Suprapubic skin (tissue), 4 donors: ENCODE data around the gene SLC26A9. TPM values are rescaled to one million over a fixed set of nuclear protein-coding genes. Genes with fewer than 3 reads are reported as not detected.
A peak's percentile ranks its signal among the peaks of the same experiment; 100 is the strongest.

Experiments
- DNase-seq, 2 donors: peaks; one replicate each; pipeline ENCODE4 v3.0.0-alpha.2; 2019; ENCODE audit warnings: low spot score in 2 of 2
- H3K27ac ChIP-seq: fragments of 200-600 bp; sonication (generic); one replicate; pipeline ENCODE4 v1.5.1; 2019
- H3K27me3 ChIP-seq: fragments of 200-600 bp; sonication (generic); one replicate; pipeline ENCODE4 v1.5.1; 2019
- H3K36me3 ChIP-seq: fragments of 200-600 bp; sonication (generic); one replicate; pipeline ENCODE4 v1.5.1; 2019
- H3K4me1 ChIP-seq: fragments of 200-600 bp; sonication (generic); one replicate; pipeline ENCODE4 v1.5.1; 2019
- H3K4me3 ChIP-seq: fragments of 200-600 bp; sonication (generic); one replicate; pipeline ENCODE4 v1.5.1; 2019; ENCODE audit warnings: mild to moderate bottlenecking
- H3K9me3 ChIP-seq: fragments of 200-600 bp; sonication (generic); one replicate; pipeline ENCODE4 v1.5.1; 2019
- EP300 ChIP-seq: sonication (generic); formaldehyde crosslinking; IDR thresholded peaks from one replicate; pipeline ENCODE4 v1.6.1; 2017; ENCODE audit warnings: antibody characterized with exemption
- POLR2A ChIP-seq, 2 donors: fragments of 450-650 bp; IDR thresholded peaks; one replicate each; pipeline ENCODE4 v1.6.1; 2017; ENCODE audit warnings: antibody characterized with exemption in 2 of 2, mild to moderate bottlenecking in 2 of 2, moderate library complexity in 2 of 2
- POLR2AphosphoS5 ChIP-seq, 3 donors: sonication (generic); formaldehyde crosslinking; IDR thresholded peaks; one replicate each; pipeline ENCODE4 v1.6.1; 2017; ENCODE audit warnings: antibody characterized with exemption in 3 of 3
- WGBS: methylation state at CpG from one replicate; pipeline ENCODE4 v1.1.5; 2018; 5-methylcytosine and 5-hydroxymethylcytosine counted together
- total RNA-seq, 4 donors: library from RNA; depleted of rRNA; stranded (reverse); fragments of >200 nt; gene quantifications; one replicate each; pipeline ENCODE4 v1.1.0, GENCODE V29; 2016
- TF ChIP-seq, protein P1 (sequence below), 2 donors: fragments of 200-600 bp in 1 of 2; fragments of 450-650 bp in 1 of 2; sonication (generic) in 1 of 2; IDR thresholded peaks; one replicate each; pipeline ENCODE4 v1.5.1; 2016 to 2019; ENCODE audit warnings: antibody characterized with exemption in 2 of 2, mild to moderate bottlenecking in 1 of 2, moderate library complexity in 1 of 2

SLC26A9 gene
- total RNA-seq, 4 donors from 2014 or later = 5.7 to 7.2 (median 6.6) TPM

DNA sequence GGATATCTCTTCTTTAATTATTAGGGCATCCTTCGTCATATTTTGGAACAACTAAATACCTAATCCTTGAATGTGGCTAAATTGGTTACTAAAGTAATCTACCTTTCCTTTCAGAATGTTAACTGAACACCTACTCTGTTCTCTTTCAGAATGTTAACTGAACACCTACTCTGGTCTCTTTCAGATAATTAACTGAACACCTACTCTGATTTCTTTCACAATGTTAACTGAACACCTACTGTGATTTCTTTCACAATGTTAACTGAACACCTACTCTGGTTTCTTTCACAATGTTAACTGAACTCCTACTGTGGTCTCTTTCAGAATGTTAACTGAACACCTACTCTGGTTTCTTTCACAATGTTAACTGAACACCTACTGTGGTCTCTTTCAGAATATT lies 38.0 kb upstream of the SLC26A9 start:
- Histone ChIP-seq H3K4me3 (no peak overlapping the region), H3K9me3 (no peaks in the 10 kb centered on the region), H3K4me1 (peaks cover 41% of the 10 kb centered on the region), H3K27ac (no peak overlapping the region), H3K36me3 (peaks cover 23% of the 10 kb centered on the region), H3K27me3 (no peaks in the 10 kb centered on the region)
- WGBS = 95% methylated on average over 1 of the region's 1 CpG
- TF ChIP-seq, protein P1, sequence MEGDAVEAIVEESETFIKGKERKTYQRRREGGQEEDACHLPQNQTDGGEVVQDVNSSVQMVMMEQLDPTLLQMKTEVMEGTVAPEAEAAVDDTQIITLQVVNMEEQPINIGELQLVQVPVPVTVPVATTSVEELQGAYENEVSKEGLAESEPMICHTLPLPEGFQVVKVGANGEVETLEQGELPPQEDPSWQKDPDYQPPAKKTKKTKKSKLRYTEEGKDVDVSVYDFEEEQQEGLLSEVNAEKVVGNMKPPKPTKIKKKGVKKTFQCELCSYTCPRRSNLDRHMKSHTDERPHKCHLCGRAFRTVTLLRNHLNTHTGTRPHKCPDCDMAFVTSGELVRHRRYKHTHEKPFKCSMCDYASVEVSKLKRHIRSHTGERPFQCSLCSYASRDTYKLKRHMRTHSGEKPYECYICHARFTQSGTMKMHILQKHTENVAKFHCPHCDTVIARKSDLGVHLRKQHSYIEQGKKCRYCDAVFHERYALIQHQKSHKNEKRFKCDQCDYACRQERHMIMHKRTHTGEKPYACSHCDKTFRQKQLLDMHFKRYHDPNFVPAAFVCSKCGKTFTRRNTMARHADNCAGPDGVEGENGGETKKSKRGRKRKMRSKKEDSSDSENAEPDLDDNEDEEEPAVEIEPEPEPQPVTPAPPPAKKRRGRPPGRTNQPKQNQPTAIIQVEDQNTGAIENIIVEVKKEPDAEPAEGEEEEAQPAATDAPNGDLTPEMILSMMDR (IDR thresholded peaks at IDR 0.05) = no peak
- no peak for TF ChIP-seq EP300
- TF ChIP-seq POLR2A (IDR thresholded peaks at IDR 0.05) = no peak
- no peak for TF ChIP-seq POLR2AphosphoS5 (IDR thresholded peaks at IDR 0.05)
- DNase-seq = no peak

DNA sequence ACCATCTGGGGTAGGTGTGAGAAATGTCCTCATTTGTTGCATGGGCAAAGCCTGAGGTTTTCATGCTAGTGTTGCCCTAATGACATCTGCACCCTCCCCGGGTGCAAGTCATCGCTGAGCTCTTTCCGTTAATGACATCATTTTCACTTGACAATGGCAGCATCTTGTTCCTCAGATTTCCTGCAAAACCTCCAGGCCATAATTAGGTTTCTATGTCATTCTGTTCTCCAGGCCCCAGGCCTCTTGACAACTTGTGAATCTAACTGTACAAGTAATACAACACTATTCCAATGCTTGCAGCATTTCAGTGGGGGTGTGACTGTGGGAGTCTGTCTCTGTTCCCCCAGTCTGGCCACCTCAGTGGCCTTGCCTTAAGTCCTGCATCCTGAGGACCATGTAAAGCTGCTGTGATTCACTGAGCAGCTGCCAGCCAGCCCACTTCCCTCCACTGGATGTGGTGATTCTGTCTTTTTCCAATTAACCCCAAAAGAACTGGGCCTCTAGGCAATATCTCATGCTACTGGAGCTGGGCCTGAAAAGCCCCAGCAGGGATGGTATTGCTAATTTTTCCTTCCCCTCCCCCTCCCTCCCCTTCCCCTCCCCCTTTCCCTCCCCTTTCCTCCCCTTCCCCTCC lies 37.1 kb upstream of the SLC26A9 start:
- Histone ChIP-seq H3K27ac (no peak overlapping the region), H3K36me3 (peaks cover 23% of the 10 kb centered on the region), H3K4me1 (peaks cover 42% of the 10 kb centered on the region), H3K4me3 (no peak overlapping the region), H3K9me3 (no peaks in the 10 kb centered on the region), H3K27me3 (no peaks in the 10 kb centered on the region)
- TF ChIP-seq POLR2AphosphoS5 (IDR thresholded peaks at IDR 0.05) (no peak), POLR2A (IDR thresholded peaks at IDR 0.05) (no peak), EP300 (no peak)
- TF ChIP-seq, protein P1 (IDR thresholded peaks at IDR 0.05) = no peak
- peak in 1 of 2 donors; percentile 17 for DNase-seq
- 34% methylated on average over 3 of the region's 3 CpGs for WGBS

DNA sequence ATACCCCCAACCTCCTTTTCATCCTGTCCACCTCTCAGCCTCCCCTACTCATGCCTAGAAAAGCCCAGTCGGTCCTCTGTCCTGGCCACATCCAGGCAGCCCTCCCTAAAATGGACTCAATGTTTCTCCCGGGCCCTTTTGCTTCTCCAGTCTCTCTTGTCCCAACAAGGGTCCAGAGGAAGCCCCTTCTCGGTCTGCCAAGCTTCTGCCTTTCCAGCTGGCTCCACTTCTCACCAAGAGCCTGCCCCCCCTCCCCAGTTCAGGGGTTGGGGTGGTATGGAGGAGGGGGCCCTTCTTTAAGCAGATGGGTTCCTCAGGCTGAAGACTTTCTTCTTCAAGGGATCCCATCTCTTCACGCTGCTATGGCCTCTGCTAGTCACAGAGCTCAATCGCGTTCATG lies 36.0 kb upstream of the SLC26A9 start:
- peaks cover 23% of the 10 kb centered on the region for H3K36me3 ChIP-seq
- H3K27me3 ChIP-seq = no peaks in the 10 kb centered on the region
- WGBS = 62% methylated on average over 6 of the region's 6 CpGs
- no peak overlapping the region for H3K4me3 ChIP-seq
- TF ChIP-seq POLR2AphosphoS5 (IDR thresholded peaks at IDR 0.05) = no peak
- H3K9me3 ChIP-seq = no peaks in the 10 kb centered on the region
- H3K4me1 ChIP-seq = peaks cover 33% of the 10 kb centered on the region
- peak in 1 of 2 donors; percentile 51 for DNase-seq
- no peak overlapping the region for H3K27ac ChIP-seq

DNA sequence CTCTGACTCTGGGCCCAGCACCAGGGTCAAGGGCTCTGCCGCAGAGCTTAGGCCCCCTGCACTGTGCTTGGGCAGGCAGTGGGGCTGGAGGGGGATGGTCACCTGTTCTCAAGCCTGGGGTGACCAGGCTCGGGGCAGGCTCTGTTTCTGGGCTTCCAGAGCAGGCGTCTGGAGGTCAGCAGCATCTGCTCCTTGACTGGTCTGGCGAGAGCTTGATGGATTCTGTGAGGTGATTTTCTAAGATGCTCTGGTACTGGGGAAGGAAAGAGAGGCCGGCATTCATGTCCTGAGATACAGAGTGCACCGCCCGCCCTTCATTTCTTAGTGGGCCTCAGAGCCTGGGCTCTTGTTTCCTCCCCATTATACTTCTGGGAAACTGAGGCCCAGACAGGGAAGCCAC lies 35.4 kb upstream of the SLC26A9 start:
- TF ChIP-seq EP300 (no peak), POLR2A (IDR thresholded peaks at IDR 0.05) (no peak), POLR2AphosphoS5 (IDR thresholded peaks at IDR 0.05) (no peak)
- TF ChIP-seq, protein P1 (IDR thresholded peaks at IDR 0.05) = no peak
- no peak overlapping the region for H3K27ac ChIP-seq
- H3K4me1 ChIP-seq = peaks cover 26% of the 10 kb centered on the region
- no peaks in the 10 kb centered on the region for H3K27me3 ChIP-seq
- H3K36me3 ChIP-seq = peaks cover 23% of the 10 kb centered on the region
- WGBS = 76% methylated on average over 6 of the region's 7 CpGs
- no peak overlapping the region for H3K4me3 ChIP-seq
- H3K9me3 ChIP-seq = no peaks in the 10 kb centered on the region
- DNase-seq = no peak

DNA sequence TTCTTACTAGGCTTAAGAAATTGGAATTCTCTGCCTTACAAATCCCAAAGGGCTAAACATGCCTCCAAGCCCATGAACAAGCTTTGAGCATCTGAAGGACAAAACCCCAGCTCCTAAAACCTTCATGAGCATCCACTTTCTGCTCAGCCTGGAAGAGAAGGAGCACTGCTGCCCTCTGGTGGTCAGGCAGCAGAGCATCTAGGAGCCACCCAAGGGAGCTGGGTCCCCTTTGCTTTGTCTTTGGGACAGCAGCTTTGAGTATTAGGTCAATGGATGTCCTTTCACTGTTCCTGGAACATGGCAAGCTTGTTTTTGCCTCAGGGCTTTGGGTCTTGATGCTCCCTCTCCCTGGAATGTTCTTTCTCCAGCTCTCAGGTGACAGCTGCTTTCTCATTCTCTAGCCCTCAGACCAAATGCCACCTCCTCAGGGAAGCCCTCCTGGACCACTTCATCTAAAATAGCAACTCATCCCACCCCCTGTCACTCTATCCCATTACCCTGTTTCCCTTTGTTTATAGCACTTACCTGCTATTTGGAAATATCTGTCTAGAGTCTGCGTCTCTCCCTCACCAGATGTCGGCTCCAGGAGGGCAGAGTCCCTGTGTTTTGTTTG lies 34.3 kb upstream of the SLC26A9 start:
- H3K9me3 ChIP-seq = no peaks in the 10 kb centered on the region
- H3K4me3 ChIP-seq = no peak overlapping the region
- H3K27me3 ChIP-seq = no peaks in the 10 kb centered on the region
- H3K27ac ChIP-seq = no peak overlapping the region
- peaks cover 18% of the 10 kb centered on the region for H3K36me3 ChIP-seq
- peak in 1 of 2 donors; percentile 73 for DNase-seq
- WGBS = 98% methylated on average over 2 of the region's 2 CpGs
- H3K4me1 ChIP-seq = peaks cover 19% of the 10 kb centered on the region
- TF ChIP-seq POLR2AphosphoS5 (IDR thresholded peaks at IDR 0.05) (no peak), POLR2A (IDR thresholded peaks at IDR 0.05) (no peak), EP300 (no peak)
- TF ChIP-seq, protein P1 (IDR thresholded peaks at IDR 0.05) = peak; percentile 90 to 91
